NCI-H1092 (cell line): ENCODE measurements around the gene OLFM1.
"Not testable (repeated sequence)": the region's sequence is repeated elsewhere in the genome, so short reads cannot be mapped to it uniquely, and the experiment has no call there.

ENCODE experiments used
- DNase-seq: peaks from one replicate; lab custom pipeline; 2025; lab: John Stamatoyannopoulos, UW

The OLFM1 gene

GRCh38 chr9:135107581-135108235, 20.2 kb downstream of the OLFM1 start:
- no peak for DNase-seq

- no peak for DNase-seq
Observed at GRCh38 chr9:135108831-135109510, 21.5 kb downstream of the OLFM1 start.

GRCh38 chr9:135109650-135110049, 22.2 kb downstream of the OLFM1 start:
- DNase-seq: no peak

GRCh38 chr9:135110416-135110815, 22.9 kb downstream of the OLFM1 start:
- no peak for DNase-seq

GRCh38 chr9:135111600-135111999, 24.1 kb downstream of the OLFM1 start:
- DNase-seq: not testable (repeated sequence)

GRCh38 chr9:135116371-135116770, 28.9 kb downstream of the OLFM1 start:
- DNase-seq: no peak

GRCh38 chr9:135116881-135117280, 29.4 kb downstream of the OLFM1 start:
- no peak for DNase-seq

GRCh38 chr9:135117281-135117680, 29.8 kb downstream of the OLFM1 start:
- DNase-seq: no peak

- DNase-seq: no peak
Observed at GRCh38 chr9:135119496-135120064, 32.1 kb downstream of the OLFM1 start.

- DNase-seq: no peak
Observed at GRCh38 chr9:135120249-135120648, 32.8 kb downstream of the OLFM1 start.

GRCh38 chr9:135122316-135122715, 34.8 kb downstream of the OLFM1 start:
- DNase-seq: no peak

- no peak for DNase-seq
Observed at GRCh38 chr9:135123126-135123772, 35.8 kb downstream of the OLFM1 start.

GRCh38 chr9:135123773-135124134, 36.3 kb downstream of the OLFM1 start:
- no peak for DNase-seq

- no peak for DNase-seq
Observed at GRCh38 chr9:135126451-135127187, 39.2 kb downstream of the OLFM1 start.

- DNase-seq: no peak
Observed at GRCh38 chr9:135127718-135128670, 40.5 kb downstream of the OLFM1 start.

- no peak for DNase-seq
Observed at GRCh38 chr9:135129137-135129695, 41.7 kb downstream of the OLFM1 start.

GRCh38 chr9:135130207-135130976, 42.9 kb downstream of the OLFM1 start:
- DNase-seq: no peak

- no peak for DNase-seq
Observed at GRCh38 chr9:135131488-135131887, 44.0 kb downstream of the OLFM1 start.

- no peak for DNase-seq
Observed at GRCh38 chr9:135132008-135132407, 44.5 kb downstream of the OLFM1 start.
